Right lobe of liver (tissue), 6 donors: ENCODE measurements around the gene KRT37. TPM values are rescaled to one million over a fixed set of nuclear protein-coding genes. Genes with fewer than 3 reads are reported as not detected.

ENCODE experiments used
- ATAC-seq, 4 donors: fragments of 200-7000 bp; cut with Tn5 transposase; one replicate each; pipeline ENCODE4 v1.9.1; 2020; ENCODE audit warnings: mild to moderate bottlenecking in 4 of 4, moderate library complexity in 4 of 4
- DNase-seq, 3 donors: peaks; one replicate each; pipeline ENCODE4 v3.0.0-alpha.2; 2020
- H3K27ac ChIP-seq, 3 donors: fragments of 200-600 bp; one replicate each; pipeline ENCODE4 v1.8.0; 2022
- H3K27me3 ChIP-seq, 2 donors: fragments of 200-600 bp; one replicate each; pipeline ENCODE4 v1.8.0; 2022
- H3K36me3 ChIP-seq, 4 donors: fragments of 200-600 bp; sonication (generic) in 1 of 4; one replicate each; pipeline versions ENCODE4 v1.5.1 to v1.8.0; 2017 to 2022; ENCODE audit warnings: control low read depth in 1 of 4
- H3K4me1 ChIP-seq, 4 donors: fragments of 200-600 bp; sonication (generic) in 1 of 4; one replicate each; pipeline versions ENCODE4 v1.5.1 to v1.8.0; 2017 to 2022; ENCODE audit warnings: control low read depth in 1 of 4
- H3K4me3 ChIP-seq, 3 donors: fragments of 200-600 bp; one replicate each; pipeline ENCODE4 v1.8.0; 2022
- H3K9me3 ChIP-seq, 4 donors: fragments of 200-600 bp; sonication (generic) in 1 of 4; one replicate each; pipeline versions ENCODE4 v1.5.1 to v1.8.0; 2017 to 2022; ENCODE audit warnings: control low read depth in 1 of 4
- POLR2A ChIP-seq: fragments of 450-650 bp; IDR thresholded peaks from one replicate; pipeline ENCODE4 v1.6.1; 2017; ENCODE audit warnings: antibody characterized with exemption, mild to moderate bottlenecking
- WGBS: methylation state at CpG from one replicate; pipeline ENCODE4 v1.1.6; 2018; ENCODE audit warnings: low coverage, low lambda C conversion rate; ENCODE audit not compliant: insufficient coverage; ENCODE audit errors: missing lambda C conversion rate; 5-methylcytosine and 5-hydroxymethylcytosine counted together
- intact Hi-C, 2 donors: fragments of 100-400 bp; cut with DNase I; formaldehyde crosslinking; loops; one replicate each; pipeline versions ENCODE4 v1.11.2 to v1.14.1; 2022
- total RNA-seq, 6 experiments: library from RNA; depleted of rRNA in 2 of 6; stranded (reverse); fragments of >200 nt in 2 of 6; fragmentation: NEBNext Ultra II Directional in 3 of 6; extraction: Animal tissue kit (Norgen Biotek cat#: 25700) in 3 of 6; gene quantifications; one replicate each; pipeline versions ENCODE4 v1.1.0 to v1.2.4, GENCODE V29; 2016 to 2023
- TF ChIP-seq, protein P1 (sequence below), 4 donors: fragments of 200-600 bp in 3 of 4; fragments of 450-650 bp in 1 of 4; IDR thresholded peaks; one replicate each; pipeline versions ENCODE4 v1.5.1 to v1.8.0; 2016 to 2022; ENCODE audit warnings: antibody characterized with exemption in 4 of 4, mild to moderate bottlenecking in 2 of 4
- donor health status: DM: no; HTN: yes; CAD: no.
- donor health status: DM: no; HTN: no; CAD: no.
- donor health status: DM: no; HTN: no; CAD: no.
- donor health status: DM: no; HTN: yes; CAD: no.
- donor health status: DM: no; HTN: yes; CAD: no.

The KRT37 gene
- total RNA-seq, 6 experiments from 2014 or later: not detected

DNA sequence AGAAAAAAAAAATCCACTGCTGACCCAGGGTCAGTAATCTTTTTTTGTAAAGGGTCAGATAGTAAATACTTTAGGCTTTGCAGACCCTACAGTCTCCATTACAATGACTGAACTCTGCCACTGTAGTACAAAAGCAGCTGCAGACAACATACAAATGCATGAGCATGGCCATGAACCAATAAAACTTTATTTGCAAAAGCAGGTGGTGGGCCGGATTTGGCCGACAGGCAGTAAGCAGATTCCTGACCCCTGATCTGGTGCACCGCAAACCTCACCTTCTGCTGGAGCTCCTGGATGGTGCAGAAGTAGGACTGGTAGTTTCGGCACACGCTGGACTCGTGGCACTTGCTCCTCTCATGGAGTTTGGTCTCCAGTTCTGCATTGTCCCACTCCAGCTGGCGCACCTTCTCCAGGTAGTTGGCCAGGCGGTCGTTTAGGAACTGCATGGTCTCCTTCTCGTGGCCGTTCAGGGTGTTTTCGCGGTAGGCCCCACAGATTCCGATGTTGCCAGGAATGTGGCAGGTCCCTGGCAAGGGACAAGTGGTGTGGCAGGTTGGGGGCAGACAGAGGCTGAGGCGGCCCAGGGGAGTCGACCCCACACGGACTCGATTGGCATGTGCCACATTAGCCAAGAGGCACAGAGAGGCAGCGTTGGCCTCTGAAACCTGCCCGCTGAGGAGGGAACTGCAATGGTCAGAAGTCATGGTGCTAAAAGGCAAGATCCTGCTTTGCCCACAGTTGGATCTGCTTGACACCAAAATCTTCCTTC lies 13.1 kb downstream of the KRT37 start:
- H3K27me3 ChIP-seq: no peaks in the 10 kb centered on the region
- TF ChIP-seq POLR2A: no peak
- TF ChIP-seq, protein P1, sequence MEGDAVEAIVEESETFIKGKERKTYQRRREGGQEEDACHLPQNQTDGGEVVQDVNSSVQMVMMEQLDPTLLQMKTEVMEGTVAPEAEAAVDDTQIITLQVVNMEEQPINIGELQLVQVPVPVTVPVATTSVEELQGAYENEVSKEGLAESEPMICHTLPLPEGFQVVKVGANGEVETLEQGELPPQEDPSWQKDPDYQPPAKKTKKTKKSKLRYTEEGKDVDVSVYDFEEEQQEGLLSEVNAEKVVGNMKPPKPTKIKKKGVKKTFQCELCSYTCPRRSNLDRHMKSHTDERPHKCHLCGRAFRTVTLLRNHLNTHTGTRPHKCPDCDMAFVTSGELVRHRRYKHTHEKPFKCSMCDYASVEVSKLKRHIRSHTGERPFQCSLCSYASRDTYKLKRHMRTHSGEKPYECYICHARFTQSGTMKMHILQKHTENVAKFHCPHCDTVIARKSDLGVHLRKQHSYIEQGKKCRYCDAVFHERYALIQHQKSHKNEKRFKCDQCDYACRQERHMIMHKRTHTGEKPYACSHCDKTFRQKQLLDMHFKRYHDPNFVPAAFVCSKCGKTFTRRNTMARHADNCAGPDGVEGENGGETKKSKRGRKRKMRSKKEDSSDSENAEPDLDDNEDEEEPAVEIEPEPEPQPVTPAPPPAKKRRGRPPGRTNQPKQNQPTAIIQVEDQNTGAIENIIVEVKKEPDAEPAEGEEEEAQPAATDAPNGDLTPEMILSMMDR (IDR thresholded peaks at IDR 0.05): no peak
- H3K4me3 ChIP-seq: no peak overlapping the region
- peaks cover 0 to 12% (median 1%) of the 10 kb centered on the region in 4 donors for H3K4me1 ChIP-seq
- WGBS: 97% methylated on average over 11 of the region's 20 CpGs
- no peaks in the 10 kb centered on the region for H3K9me3 ChIP-seq
- ATAC-seq: no peak
- H3K27ac ChIP-seq: no peak overlapping the region
- intact Hi-C loops: no loop called here
- no peak for DNase-seq
- no peaks in the 10 kb centered on the region for H3K36me3 ChIP-seq

DNA sequence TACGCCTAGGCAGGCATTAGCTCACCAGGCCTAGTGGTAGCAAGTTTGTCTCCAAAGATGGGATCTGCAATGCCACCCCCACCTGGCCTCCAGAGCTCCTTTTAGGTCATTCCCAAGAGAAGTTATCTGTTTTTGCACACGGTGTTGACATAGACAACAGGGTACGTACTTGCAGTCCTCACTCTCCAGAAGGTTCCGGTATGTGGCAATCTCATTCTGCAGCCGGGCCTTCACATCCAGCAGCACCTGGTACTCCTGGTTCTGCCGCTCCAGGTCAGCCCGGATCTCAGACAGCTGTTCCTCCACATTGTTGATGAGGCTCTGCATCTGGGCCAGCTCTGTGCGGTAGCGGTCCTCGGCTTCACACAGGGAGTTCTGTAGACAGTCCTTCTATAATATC lies 17.2 kb downstream of the KRT37 start:
- no peak for TF ChIP-seq POLR2A
- TF ChIP-seq, protein P1 (IDR thresholded peaks at IDR 0.05): no peak
- H3K4me3 ChIP-seq: no peak overlapping the region
- no peaks in the 10 kb centered on the region for H3K4me1 ChIP-seq
- no peaks in the 10 kb centered on the region for H3K9me3 ChIP-seq
- no peaks in the 10 kb centered on the region for H3K36me3 ChIP-seq
- no peaks in the 10 kb centered on the region for H3K27me3 ChIP-seq
- 60% methylated on average over 2 of the region's 10 CpGs for WGBS
- no peak overlapping the region for H3K27ac ChIP-seq
- intact Hi-C loops: no loop called here
- DNase-seq: no peak
- no peak for ATAC-seq

DNA sequence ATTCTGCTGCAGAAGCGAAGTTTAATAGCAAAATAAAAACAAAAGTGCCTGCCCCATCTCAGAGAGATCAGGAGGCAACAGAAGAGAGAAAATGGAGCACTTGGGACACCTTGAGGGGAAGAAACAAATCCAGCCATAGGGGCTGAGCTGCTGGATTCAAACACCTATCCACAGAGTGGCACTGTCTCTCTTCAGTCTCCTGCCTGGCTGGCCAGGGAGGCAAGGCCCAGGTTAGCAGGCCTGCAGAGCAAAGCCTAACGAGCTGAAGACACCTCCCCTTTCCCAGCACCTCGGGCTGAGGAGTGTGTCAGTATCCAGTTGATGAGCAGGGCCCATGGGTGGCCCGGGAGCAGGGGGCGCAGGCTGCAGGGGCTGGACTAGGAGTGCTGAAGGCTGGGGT lies 18.2 kb downstream of the KRT37 start:
- Histone ChIP-seq H3K27me3 (no peaks in the 10 kb centered on the region), H3K36me3 (no peaks in the 10 kb centered on the region), H3K4me1 (no peaks in the 10 kb centered on the region), H3K4me3 (no peak overlapping the region), H3K9me3 (no peaks in the 10 kb centered on the region), H3K27ac (no peak overlapping the region)
- WGBS: 30% methylated on average over 4 of the region's 5 CpGs
- intact Hi-C loops: no loop called here
- DNase-seq: no peak
- no peak for TF ChIP-seq POLR2A
- TF ChIP-seq, protein P1 (IDR thresholded peaks at IDR 0.05): no peak
- no peak for ATAC-seq

- Histone ChIP-seq H3K27me3 (no peaks in the 10 kb centered on the region), H3K36me3 (no peaks in the 10 kb centered on the region), H3K9me3 (no peaks in the 10 kb centered on the region), H3K27ac (no peak overlapping the region), H3K4me3 (no peak overlapping the region), H3K4me1 (no peaks in the 10 kb centered on the region)
- ATAC-seq (no peak), DNase-seq (no peak)
- WGBS: 65% methylated on average over 5 of the region's 7 CpGs
- no peak for TF ChIP-seq POLR2A
- intact Hi-C loops: no loop called here
These were observed 20.2 kb downstream of the KRT37 start for GRCh38 chr17:41404024-41404671.

DNA sequence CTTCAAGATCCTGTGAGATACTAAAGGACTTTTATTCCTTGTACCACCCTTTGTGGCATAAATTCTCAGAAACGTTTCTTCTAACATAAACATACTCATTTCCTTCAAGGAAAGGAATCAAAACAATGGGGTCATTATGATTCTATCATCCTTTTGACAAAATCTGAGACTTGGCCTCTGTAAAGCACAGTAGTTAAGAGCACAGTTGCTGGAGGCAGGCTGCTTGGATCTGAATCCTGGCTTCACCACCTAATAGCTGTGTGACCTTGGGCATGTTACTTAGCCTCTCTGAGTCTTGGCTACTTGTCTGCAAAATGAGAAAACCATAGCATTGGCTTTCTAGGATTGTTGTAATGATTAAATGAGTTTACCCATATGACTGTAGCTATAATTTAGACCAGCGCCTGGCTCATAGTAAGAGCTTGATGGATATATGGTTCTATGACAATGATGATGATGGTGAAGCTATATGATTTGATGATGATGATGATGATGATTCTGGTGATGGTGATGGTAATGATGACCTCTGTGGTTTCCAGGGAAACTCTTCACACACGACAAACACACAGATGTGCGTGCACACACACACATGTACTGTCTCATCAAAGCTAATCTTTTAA lies 20.9 kb downstream of the KRT37 start:
- H3K9me3 ChIP-seq: no peaks in the 10 kb centered on the region
- TF ChIP-seq POLR2A: no peak
- TF ChIP-seq, protein P1 (IDR thresholded peaks at IDR 0.05): no peak
- no peaks in the 10 kb centered on the region for H3K27me3 ChIP-seq
- no peaks in the 10 kb centered on the region for H3K4me1 ChIP-seq
- ATAC-seq (no peak), DNase-seq (no peak)
- intact Hi-C loops: no loop called here
- no peaks in the 10 kb centered on the region for H3K36me3 ChIP-seq
- H3K4me3 ChIP-seq: no peak overlapping the region
- 59% methylated on average over 2 of the region's 4 CpGs for WGBS
- no peak overlapping the region for H3K27ac ChIP-seq
